22Rv1 (cell line): ENCODE data around the gene MAPK14.

Experiments
- CTCF ChIP-seq: fragments of 450-650 bp; IDR thresholded peaks from 2 replicates; pipeline ENCODE4 v1.5.1; 2017; ENCODE audit warnings: mild to moderate bottlenecking
- ZFX ChIP-seq: fragments of 450-650 bp; IDR thresholded peaks from 2 replicates; pipeline ENCODE4 v1.6.1; 2017; ENCODE audit warnings: antibody characterized with exemption, borderline replicate concordance

- TF ChIP-seq CTCF (0 out of 2 replicates have a peak, but pooled peaks have one; percentile 9), ZFX (no peak)
Measured at GRCh38 chr6:36073587-36073986, 46.0 kb downstream of the MAPK14 start.
